Parathyroid adenoma (tissue), 2 donors: Measurements from ENCODE around the gene HOXD12.

Source experiments
- H2AFZ ChIP-seq: fragments of 300-600 bp; sonication (generic); one replicate; pipeline ENCODE4 v1.7.0; 2017; ENCODE audit warnings: antibody characterized with exemption, mild to moderate bottlenecking
- H3K27ac ChIP-seq: fragments of 300-600 bp; sonication (generic); one replicate; pipeline ENCODE4 v1.7.0; 2017
- H3K27me3 ChIP-seq: fragments of 300-600 bp; sonication (generic); one replicate; pipeline ENCODE4 v1.7.0; 2017; ENCODE audit warnings: low read length; ENCODE audit not compliant: control insufficient read depth, insufficient read depth
- H3K36me3 ChIP-seq: fragments of 300-600 bp; sonication (generic); one replicate; pipeline ENCODE4 v1.7.0; 2017; ENCODE audit warnings: low read length; ENCODE audit not compliant: control insufficient read depth, insufficient read depth
- H3K4me1 ChIP-seq: fragments of 300-600 bp; sonication (generic); one replicate; pipeline ENCODE4 v1.7.0; 2017; ENCODE audit warnings: control low read depth
- H3K4me2 ChIP-seq: fragments of 300-600 bp; sonication (generic); one replicate; pipeline ENCODE4 v1.7.0; 2017; ENCODE audit warnings: low read length
- H3K4me3 ChIP-seq: fragments of 300-600 bp; sonication (generic); one replicate; pipeline ENCODE4 v1.7.0; 2017; ENCODE audit warnings: low read depth, low read length
- H3K79me2 ChIP-seq: fragments of 300-600 bp; sonication (generic); one replicate; pipeline ENCODE4 v1.7.0; 2017; ENCODE audit warnings: control low read depth
- H3K9ac ChIP-seq: fragments of 300-600 bp; sonication (generic); one replicate; pipeline ENCODE4 v1.7.0; 2017; ENCODE audit warnings: mild to moderate bottlenecking
- H3K9me3 ChIP-seq: fragments of 300-600 bp; sonication (generic); one replicate; pipeline ENCODE4 v1.7.0; 2017; ENCODE audit warnings: low read length; ENCODE audit not compliant: control insufficient read depth
- CTCF ChIP-seq: fragments of 300-600 bp; sonication (generic); IDR thresholded peaks from one replicate; pipeline ENCODE4 v1.7.0; 2017; ENCODE audit warnings: antibody characterized with exemption, mild to moderate bottlenecking
- donor health status: primary hyperparathyroidism.

The HOXD12 gene

GRCh38 chr2:176129813-176130146, 30.2 kb downstream of the HOXD12 start:
- TF ChIP-seq CTCF = no peak
- no peak overlapping the region for H3K9ac ChIP-seq
- peaks cover 20% of the 10 kb centered on the region for H3K27me3 ChIP-seq
- no peak overlapping the region for H3K27ac ChIP-seq
- H3K36me3 ChIP-seq = no peaks in the 10 kb centered on the region
- no peak overlapping the region for H3K4me2 ChIP-seq
- H2AFZ ChIP-seq = no peak overlapping the region
- H3K9me3 ChIP-seq = peaks cover 4% of the 10 kb centered on the region
- no peak overlapping the region for H3K4me3 ChIP-seq
- no peaks in the 10 kb centered on the region for H3K4me1 ChIP-seq
- H3K79me2 ChIP-seq = no peaks in the 10 kb centered on the region

DNA sequence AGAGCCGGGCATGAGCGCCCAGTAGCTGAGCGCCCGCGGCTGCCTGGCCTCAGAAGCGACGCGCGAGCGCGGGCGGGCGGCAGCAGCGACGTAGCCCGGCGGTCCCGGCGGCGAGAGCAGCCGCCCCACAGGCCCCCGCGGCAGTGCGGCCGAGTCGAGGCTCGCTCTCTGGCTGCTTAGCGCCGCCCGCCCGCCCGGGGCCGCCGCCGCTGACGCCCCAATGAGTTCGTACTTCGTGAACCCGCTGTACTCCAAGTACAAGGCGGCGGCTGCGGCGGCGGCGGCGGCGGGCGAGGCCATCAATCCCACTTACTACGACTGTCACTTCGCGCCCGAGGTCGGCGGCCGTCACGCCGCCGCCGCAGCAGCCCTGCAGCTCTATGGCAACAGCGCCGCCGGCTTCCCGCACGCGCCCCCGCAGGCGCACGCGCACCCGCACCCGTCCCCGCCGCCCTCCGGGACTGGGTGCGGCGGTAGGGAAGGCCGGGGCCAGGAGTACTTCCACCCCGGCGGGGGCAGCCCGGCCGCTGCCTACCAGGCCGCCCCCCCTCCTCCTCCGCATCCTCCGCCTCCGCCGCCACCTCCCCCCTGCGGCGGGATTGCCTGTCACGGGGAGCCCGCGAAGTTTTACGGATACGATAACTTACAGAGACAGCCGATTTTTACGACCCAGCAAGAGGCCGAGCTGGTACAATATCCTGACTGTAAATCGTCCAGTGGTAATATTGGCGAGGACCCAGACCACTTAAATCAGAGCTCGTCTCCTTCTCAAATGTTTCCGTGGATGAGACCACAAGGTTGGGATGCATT, 30.8 kb downstream of the HOXD12 start:
- Histone ChIP-seq H3K4me2 (no peak overlapping the region), H2AFZ (no peak overlapping the region), H3K27ac (no peak overlapping the region), H3K4me3 (peak overlapping the region; percentile 23), H3K27me3 (peaks cover 18% of the 10 kb centered on the region), H3K79me2 (no peaks in the 10 kb centered on the region), H3K9me3 (peaks cover 4% of the 10 kb centered on the region), H3K9ac (no peak overlapping the region), H3K4me1 (no peaks in the 10 kb centered on the region), H3K36me3 (no peaks in the 10 kb centered on the region)
- TF ChIP-seq CTCF = no peak

- H3K27ac ChIP-seq = no peak overlapping the region
- H3K27me3 ChIP-seq = peaks cover 21% of the 10 kb centered on the region
- no peak overlapping the region for H3K9ac ChIP-seq
- no peaks in the 10 kb centered on the region for H3K36me3 ChIP-seq
- no peak for TF ChIP-seq CTCF
- peaks cover 4% of the 10 kb centered on the region for H3K9me3 ChIP-seq
- no peaks in the 10 kb centered on the region for H3K4me1 ChIP-seq
- H3K79me2 ChIP-seq = no peaks in the 10 kb centered on the region
- H3K4me3 ChIP-seq = peak overlapping the region; percentile 23
- H3K4me2 ChIP-seq = no peak overlapping the region
- H2AFZ ChIP-seq = no peak overlapping the region
Observed at GRCh38 chr2:176130957-176131847, 31.6 kb downstream of the HOXD12 start.

GRCh38 chr2:176131848-176132158, 32.2 kb downstream of the HOXD12 start:
- Histone ChIP-seq H3K4me2 (no peak overlapping the region), H3K9me3 (peaks cover 4% of the 10 kb centered on the region), H3K27ac (no peak overlapping the region), H3K36me3 (no peaks in the 10 kb centered on the region), H3K4me3 (no peak overlapping the region), H3K79me2 (no peaks in the 10 kb centered on the region), H3K9ac (no peak overlapping the region), H3K4me1 (no peaks in the 10 kb centered on the region), H3K27me3 (peaks cover 25% of the 10 kb centered on the region), H2AFZ (no peak overlapping the region)
- no peak for TF ChIP-seq CTCF
